Keratinocyte (primary cell): ENCODE measurements around the gene FGF22. TPM values are rescaled to one million over a fixed set of nuclear protein-coding genes. Genes with fewer than 3 reads are reported as not detected.

ENCODE experiments used
- DNase-seq: peaks from one replicate; pipeline ENCODE4 v3.0.0-alpha.2; 2011; ENCODE audit warnings: low read depth, missing footprints, low spot score
- FAIRE-seq: peaks from 2 replicates; lab custom pipeline; 2011; peaks lifted over from hg19 to GRCh38; lab: Jason Lieb, UNC
- H2AFZ ChIP-seq: 2 replicates; pipeline ENCODE4 v1.6.0; 2012; ENCODE audit warnings: low read length, control low read depth, inconsistent platforms; ENCODE audit not compliant: control insufficient read depth
- H3K27ac ChIP-seq: 2 replicates; pipeline ENCODE4 v1.5.1; 2011; ENCODE audit warnings: low read length; ENCODE audit not compliant: control insufficient read depth, insufficient read depth
- H3K27me3 ChIP-seq: 3 replicates; pipeline ENCODE4 v1.6.0; 2011; ENCODE audit warnings: low read length; ENCODE audit not compliant: control insufficient read depth, insufficient read depth; ENCODE audit errors: extremely low read depth
- H3K36me3 ChIP-seq, 2 experiments: 2 replicates in 1 of 2; 3 replicates in 1 of 2; pipeline ENCODE4 v1.5.1; 2011; ENCODE audit warnings: low read length in 2 of 2, mild to moderate bottlenecking in 1 of 2; ENCODE audit not compliant: control insufficient read depth in 2 of 2, insufficient read depth in 2 of 2; ENCODE audit errors: extremely low read depth in 1 of 2
- H3K4me1 ChIP-seq: 3 replicates; pipeline ENCODE4 v1.5.1; 2011; ENCODE audit warnings: low read length; ENCODE audit not compliant: control insufficient read depth, insufficient read depth; ENCODE audit errors: extremely low read depth
- H3K4me2 ChIP-seq: 3 replicates; pipeline ENCODE4 v1.6.0; 2011; ENCODE audit warnings: low read depth, low read length; ENCODE audit not compliant: control insufficient read depth, insufficient read depth; ENCODE audit errors: extremely low read depth
- H3K4me3 ChIP-seq, 3 experiments: fragments of 200-600 bp in 1 of 3; sonication (generic) in 1 of 3; 2 replicates in 2 of 3; 3 replicates in 1 of 3; pipeline ENCODE4 v1.5.1; 2011 to 2016; ENCODE audit warnings: low read length in 3 of 3, mild to moderate bottlenecking in 3 of 3, control low read depth in 2 of 3, inconsistent platforms in 1 of 3, low read depth in 1 of 3, mixed read lengths in 1 of 3, mixed run types in 1 of 3, moderate library complexity in 1 of 3; ENCODE audit not compliant: control insufficient read depth in 2 of 3, insufficient read depth in 2 of 3; ENCODE audit errors: extremely low read depth in 1 of 3
- H3K79me2 ChIP-seq: 2 replicates; pipeline ENCODE4 v1.6.0; 2012; ENCODE audit warnings: low read length; ENCODE audit not compliant: control insufficient read depth, insufficient read depth
- H3K9ac ChIP-seq: 3 replicates; pipeline ENCODE4 v1.6.0; 2011; ENCODE audit warnings: low read length; ENCODE audit not compliant: control insufficient read depth, insufficient read depth; ENCODE audit errors: extremely low read depth
- H3K9me1 ChIP-seq: 3 replicates; pipeline ENCODE4 v1.6.0; 2011; ENCODE audit warnings: low read length; ENCODE audit not compliant: control insufficient read depth, insufficient read depth; ENCODE audit errors: extremely low read depth
- H3K9me3 ChIP-seq: 2 replicates; pipeline ENCODE4 v1.5.1; 2012; ENCODE audit warnings: low read depth, low read length; ENCODE audit not compliant: control insufficient read depth
- H4K20me1 ChIP-seq: 3 replicates; pipeline ENCODE4 v1.6.0; 2011; ENCODE audit warnings: low read length; ENCODE audit not compliant: control insufficient read depth, insufficient read depth; ENCODE audit errors: extremely low read depth
- EZH2 ChIP-seq: IDR thresholded peaks from one replicate; pipeline ENCODE4 v1.6.1; 2012; ENCODE audit warnings: inconsistent platforms, mild to moderate bottlenecking, low read length, moderate library complexity
- dilution Hi-C: fragments of 300-500 bp; cut with MboI; formaldehyde crosslinking; loops from one replicate; pipeline ENCODE4 v1.7.0; 2020; ENCODE audit warnings: low sequenced_read_pairs; ENCODE audit not compliant: extremely low pct_ligation_motif_present
- polyA plus RNA-seq, 5 experiments: library from polyadenylated mRNA; depleted of rRNA in 3 of 5; stranded (reverse) in 3 of 5; stranded (forward) in 1 of 5; unstranded in 1 of 5; fragments of >200 nt; gene quantifications; 1 replicate in 1 of 5; 2 replicates in 3 of 5; 3 replicates in 1 of 5; pipeline versions ENCODE4 v1.2.1 to v1.2.3, GENCODE V29; 2011 to 2012; ENCODE audit warnings: missing spikeins in 2 of 5, low read depth in 1 of 5, low replicate concordance in 1 of 5
- TF ChIP-seq, protein P1 (sequence below), 3 experiments: IDR thresholded peaks in 1 of 3; conservative IDR thresholded peaks in 1 of 3; optimal IDR thresholded peaks in 1 of 3; 2 replicates in 2 of 3; 3 replicates in 1 of 3; pipeline versions ENCODE3 to v1.5.1; 2011; ENCODE audit warnings: low read length in 3 of 3, mild to moderate bottlenecking in 3 of 3, moderate library complexity in 2 of 3, control low read depth in 1 of 3, inconsistent platforms in 1 of 3; ENCODE audit not compliant: insufficient read depth in 2 of 3; ENCODE audit errors: extremely low read depth in 1 of 3

The FGF22 gene
- polyA plus RNA-seq, 1 donor (not counting 4 experiments of a cell fraction or from before 2014, with no cell fraction given): not detected

DNA sequence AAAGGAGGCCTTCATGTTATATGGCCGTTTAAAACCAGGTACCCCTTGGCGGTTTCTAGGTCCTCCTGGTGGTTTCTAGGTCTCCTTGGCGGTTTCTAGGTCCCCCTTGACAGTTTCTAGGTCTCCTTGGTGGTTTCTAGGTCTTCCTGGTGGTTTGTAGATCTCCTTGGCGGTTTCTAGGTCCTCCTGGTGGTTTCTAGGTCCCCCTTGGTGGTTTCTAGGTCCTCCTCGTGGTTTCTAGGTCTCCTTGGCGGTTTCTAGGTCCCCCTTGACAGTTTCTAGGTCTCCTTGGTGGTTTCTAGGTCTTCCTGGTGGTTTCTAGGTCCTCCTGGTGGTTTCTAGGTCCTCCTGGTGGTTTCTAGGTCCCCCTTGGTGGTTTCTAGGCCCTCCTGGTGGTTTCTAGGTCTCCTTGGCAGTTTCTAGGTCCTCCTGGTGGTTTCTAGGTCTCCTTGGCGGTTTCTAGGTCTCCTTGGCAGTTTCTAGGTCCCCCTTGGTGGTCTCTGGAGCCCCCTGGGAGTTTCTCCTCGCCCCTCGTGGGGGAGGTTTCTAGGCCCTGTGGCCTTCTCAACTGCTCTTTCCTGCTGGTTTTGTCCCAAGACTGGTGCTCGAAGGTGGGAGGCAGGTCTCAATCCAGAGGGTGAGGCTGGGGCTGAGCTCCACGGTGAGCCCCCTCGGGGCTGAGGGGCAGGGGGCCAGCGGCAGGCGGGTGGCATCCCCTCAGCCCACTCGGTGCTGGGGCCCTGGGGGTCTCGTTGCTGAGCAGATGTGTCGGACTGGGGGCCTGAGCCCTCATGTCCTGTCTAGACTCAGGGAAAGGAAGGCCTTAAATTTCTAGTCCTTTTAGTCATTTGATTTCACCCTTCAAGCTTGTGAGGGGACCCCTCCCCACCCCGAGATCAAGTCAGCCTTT is 42.0 kb upstream of the FGF22 start:
- Histone ChIP-seq H3K4me1 (no peaks in the 10 kb centered on the region), H3K9ac (no peak overlapping the region), H3K9me1 (no peaks in the 10 kb centered on the region), H2AFZ (no peak overlapping the region), H3K9me3 (no peaks in the 10 kb centered on the region), H3K4me2 (no peak overlapping the region), H3K27ac (no peak overlapping the region), H3K36me3 (no peaks in the 10 kb centered on the region), H3K4me3 (no peak overlapping the region), H4K20me1 (peaks cover 2% of the 10 kb centered on the region), H3K27me3 (peaks cover 21% of the 10 kb centered on the region), H3K79me2 (no peaks in the 10 kb centered on the region)
- TF ChIP-seq, protein P1, sequence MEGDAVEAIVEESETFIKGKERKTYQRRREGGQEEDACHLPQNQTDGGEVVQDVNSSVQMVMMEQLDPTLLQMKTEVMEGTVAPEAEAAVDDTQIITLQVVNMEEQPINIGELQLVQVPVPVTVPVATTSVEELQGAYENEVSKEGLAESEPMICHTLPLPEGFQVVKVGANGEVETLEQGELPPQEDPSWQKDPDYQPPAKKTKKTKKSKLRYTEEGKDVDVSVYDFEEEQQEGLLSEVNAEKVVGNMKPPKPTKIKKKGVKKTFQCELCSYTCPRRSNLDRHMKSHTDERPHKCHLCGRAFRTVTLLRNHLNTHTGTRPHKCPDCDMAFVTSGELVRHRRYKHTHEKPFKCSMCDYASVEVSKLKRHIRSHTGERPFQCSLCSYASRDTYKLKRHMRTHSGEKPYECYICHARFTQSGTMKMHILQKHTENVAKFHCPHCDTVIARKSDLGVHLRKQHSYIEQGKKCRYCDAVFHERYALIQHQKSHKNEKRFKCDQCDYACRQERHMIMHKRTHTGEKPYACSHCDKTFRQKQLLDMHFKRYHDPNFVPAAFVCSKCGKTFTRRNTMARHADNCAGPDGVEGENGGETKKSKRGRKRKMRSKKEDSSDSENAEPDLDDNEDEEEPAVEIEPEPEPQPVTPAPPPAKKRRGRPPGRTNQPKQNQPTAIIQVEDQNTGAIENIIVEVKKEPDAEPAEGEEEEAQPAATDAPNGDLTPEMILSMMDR (optimal IDR thresholded peaks at IDR 0.05 in 1 of 3, IDR thresholded peaks at IDR 0.05 in 1 of 3, conservative IDR thresholded peaks at IDR 0.05 in 1 of 3; ENCODE audit: extremely low read depth in 1 of 3, insufficient read depth in 2 of 3, low read length in 3 of 3): no peak
- TF ChIP-seq EZH2: no peak
- DNase-seq: no peak
- FAIRE-seq: no peak
- dilution Hi-C loops: no loop called here

DNA sequence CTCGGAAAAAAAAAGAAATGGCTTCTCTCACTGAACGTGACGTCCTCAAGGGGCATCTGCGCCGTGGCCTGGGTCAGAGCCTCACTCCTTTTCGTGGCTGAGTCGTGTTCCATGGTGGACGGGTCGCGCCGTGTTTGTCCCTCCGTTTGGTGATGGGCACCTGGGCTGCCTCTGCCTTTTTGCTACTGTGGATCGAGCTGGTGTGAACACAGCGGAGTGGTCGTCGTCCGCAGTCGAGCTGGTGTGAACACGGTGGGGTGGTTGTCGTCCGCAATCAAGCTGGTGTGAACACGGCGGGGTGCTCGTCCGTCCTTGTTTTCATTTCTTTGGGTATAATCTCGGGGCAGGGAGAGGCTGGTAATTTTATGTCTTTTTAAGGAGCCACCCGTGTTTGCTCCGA is 38.4 kb upstream of the FGF22 start:
- FAIRE-seq (no peak), DNase-seq (no peak)
- no peaks in the 10 kb centered on the region for H3K79me2 ChIP-seq
- H3K9ac ChIP-seq: no peak overlapping the region
- H3K27me3 ChIP-seq: peaks cover 3% of the 10 kb centered on the region
- H4K20me1 ChIP-seq: peaks cover 2% of the 10 kb centered on the region
- H3K4me2 ChIP-seq: no peak overlapping the region
- H3K9me1 ChIP-seq: no peaks in the 10 kb centered on the region
- H3K9me3 ChIP-seq: no peaks in the 10 kb centered on the region
- no peak overlapping the region for H3K27ac ChIP-seq
- no peaks in the 10 kb centered on the region for H3K36me3 ChIP-seq
- no peak overlapping the region for H3K4me3 ChIP-seq
- dilution Hi-C loops: no loop called here
- no peak overlapping the region for H2AFZ ChIP-seq
- TF ChIP-seq, protein P1 (optimal IDR thresholded peaks at IDR 0.05 in 1 of 3, IDR thresholded peaks at IDR 0.05 in 1 of 3, conservative IDR thresholded peaks at IDR 0.05 in 1 of 3; ENCODE audit: extremely low read depth in 1 of 3, insufficient read depth in 2 of 3, low read length in 3 of 3): no peak
- TF ChIP-seq EZH2: no peak
- H3K4me1 ChIP-seq: no peaks in the 10 kb centered on the region
